Fibroblast of skin of scalp (primary cell): Measurements from ENCODE around the gene ALDOC.
"Not testable (repeated sequence)": the region's sequence is repeated elsewhere in the genome, so short reads cannot be mapped to it uniquely, and the experiment has no call there.

Experiments
- DNase-seq: peaks from one replicate; pipeline ENCODE4 v3.0.0-alpha.2; 2013

The ALDOC gene

DNA sequence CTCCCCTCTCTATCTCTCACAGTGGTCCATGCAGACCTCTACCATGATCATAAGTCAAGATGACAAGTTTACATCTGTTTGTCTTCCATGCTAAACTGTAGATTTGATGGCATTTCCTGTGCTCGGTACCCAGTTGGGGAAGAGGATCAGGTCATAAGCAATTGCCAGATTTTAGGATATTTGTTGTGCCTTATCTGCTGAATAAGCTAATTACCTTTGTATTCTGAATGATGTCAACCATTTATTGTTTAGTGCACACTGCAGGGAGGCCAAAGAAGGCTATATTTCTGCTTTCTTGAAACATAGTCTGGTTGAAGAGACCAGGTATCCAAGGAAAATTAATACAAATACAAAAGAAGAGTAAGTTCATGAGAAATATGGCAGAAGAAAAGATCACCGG, 5.8 kb upstream of the ALDOC start:
- no peak for DNase-seq

DNA sequence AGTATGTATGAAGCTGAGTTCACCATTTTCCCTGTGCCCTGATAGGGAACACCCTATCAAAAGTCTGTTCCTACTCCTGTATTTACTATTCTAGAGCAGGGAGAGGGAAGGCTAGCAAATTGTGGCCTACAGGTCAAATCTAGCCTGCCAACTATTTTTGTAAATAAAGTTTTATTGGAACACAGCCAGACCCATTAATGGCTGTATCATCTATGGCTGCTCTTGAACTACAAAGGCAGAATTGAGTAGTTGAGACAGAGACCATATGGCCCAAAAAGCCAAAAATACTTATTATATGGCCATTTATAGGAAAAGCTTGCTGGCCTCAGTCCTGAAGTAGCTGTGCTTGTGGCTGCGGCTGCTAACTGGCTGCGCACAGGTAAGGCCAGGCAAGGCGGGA, 4.3 kb upstream of the ALDOC start:
- no peak for DNase-seq

DNA sequence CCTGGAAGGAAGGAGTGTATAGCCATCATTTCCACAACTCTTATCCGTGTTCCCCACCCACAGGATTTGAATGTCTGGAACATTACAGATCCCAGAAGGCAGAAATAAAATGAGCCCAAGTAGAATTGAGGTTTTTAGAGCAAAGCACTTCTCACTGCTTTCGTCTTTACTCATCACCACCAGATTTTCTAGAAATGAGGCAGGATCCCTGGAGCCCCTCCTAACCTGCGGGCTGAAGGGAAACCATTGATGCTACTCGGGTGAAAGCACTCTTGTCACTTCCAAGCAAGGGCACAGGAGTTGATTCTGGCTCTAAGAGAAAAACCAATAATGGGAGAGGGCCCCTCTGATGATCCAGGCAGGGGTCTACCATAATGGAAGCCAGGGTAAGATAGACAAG, 2.8 kb upstream of the ALDOC start:
- no peak for DNase-seq

DNA sequence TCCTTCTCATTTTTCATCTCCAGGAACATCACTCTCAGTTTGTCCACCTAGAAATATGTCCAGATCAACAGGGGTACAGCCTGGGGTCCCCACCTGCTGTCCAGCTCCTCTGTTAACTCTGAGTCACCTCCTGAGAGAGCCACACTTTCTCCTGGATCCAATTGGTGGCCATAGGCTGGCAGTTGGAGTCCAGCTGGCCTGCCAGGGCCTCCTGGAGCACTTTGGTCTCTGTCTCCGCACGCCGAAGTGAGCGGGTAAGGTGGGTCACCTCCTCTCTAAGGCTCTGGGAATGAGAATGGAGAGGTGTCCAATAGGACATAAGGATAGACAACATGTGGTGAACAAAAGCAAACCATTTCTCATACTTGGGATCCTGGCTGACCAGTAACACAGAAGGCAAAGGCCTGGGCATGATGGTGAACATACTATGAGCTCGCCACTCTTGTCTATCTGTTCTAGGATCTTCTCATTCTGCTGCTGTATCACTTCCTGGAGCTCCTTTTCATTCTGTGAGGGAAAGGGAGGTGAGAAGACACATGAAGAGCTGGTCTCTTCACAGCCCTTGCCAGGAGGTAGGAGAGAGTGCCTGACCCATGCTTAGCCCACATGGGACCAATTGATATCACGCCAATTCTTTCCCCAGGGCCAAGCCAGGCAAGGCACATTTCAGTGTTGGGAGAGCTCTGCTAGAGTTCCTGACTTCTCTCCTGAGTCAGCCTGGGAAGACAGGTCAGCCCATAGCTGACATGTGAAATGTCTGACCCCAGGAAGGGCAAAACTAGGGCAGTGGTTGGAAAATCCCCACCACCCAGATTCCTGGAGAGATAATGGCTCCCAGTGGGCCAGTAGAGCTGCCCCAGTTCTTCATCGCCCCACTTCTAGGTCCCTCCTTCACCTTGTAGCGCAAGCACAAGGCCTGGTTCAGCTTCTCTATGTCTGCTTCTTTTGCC, 1.8 kb upstream of the ALDOC start:
- no peak for DNase-seq

DNA sequence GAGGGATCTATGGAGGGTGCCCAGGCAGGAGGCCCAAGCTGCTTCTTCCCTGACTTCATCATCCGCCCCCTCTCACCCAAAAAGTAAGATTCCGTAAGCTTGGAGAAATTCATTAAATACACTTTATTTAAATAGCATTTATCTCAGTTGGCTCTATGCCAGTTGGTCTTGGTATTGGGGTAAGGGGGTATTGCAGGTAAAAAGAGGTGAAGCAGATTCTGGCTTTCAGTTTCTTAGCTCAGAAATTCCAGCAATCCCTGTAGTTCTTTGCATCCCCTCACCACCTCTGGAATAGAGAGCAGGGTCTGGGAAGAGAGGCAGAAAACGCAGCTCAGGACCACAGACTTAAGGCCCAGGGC, 750 bp upstream of the ALDOC start:
- DNase-seq, result no peak

DNA sequence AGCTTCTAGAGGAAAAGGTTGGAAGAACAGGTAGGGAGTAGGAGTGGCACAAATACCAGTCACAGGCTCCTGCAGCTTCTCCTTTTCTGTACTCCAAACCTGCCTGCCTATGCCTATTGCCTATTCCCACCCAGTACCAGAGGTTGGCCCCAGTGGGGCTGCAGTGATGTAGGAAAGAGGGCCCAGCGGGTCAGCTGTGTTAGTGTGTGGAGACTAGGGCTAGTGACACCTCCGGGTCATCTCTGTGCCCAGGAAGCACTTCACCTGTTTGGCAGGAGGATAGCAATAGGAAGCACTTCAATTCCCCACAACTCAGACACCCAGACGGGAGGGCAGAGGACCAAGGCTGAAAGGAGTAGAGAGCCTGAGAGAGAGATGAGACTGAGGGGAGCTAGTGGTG, 679 bp downstream of the ALDOC start:
- DNase-seq, result not testable (repeated sequence)

DNA sequence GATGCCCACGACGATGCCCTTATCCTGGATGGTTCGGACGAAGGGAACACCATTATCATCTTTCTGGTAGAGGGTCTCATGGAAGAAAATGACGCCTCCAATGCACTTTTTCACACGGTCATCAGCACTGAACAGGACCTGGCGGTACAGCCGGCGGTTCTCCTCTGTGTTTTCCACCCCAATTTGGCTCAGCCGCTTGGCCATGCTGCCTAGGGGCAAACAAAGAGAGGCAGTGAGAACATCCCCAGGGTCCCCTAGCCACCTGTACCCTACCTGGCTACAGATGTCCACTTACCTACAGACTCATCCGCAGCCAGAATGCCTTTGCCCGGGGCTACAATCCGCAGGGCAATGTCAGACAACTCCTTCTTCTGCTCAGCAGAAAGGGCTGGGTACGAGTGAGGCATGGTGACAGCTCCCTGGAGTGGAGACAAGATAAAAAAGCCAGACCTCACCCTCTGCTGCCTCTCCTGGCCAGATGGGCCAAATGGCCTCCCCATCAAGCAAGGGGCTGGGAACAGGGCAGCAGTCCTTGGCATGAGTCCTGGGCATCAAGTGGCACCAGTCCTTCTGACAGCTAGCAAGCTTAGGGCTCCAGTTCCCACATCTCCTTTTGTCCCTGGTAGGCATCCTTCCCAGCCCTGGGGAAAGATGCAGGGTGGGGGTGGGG, 1.4 kb downstream of the ALDOC start:
- DNase-seq, result no peak

DNA sequence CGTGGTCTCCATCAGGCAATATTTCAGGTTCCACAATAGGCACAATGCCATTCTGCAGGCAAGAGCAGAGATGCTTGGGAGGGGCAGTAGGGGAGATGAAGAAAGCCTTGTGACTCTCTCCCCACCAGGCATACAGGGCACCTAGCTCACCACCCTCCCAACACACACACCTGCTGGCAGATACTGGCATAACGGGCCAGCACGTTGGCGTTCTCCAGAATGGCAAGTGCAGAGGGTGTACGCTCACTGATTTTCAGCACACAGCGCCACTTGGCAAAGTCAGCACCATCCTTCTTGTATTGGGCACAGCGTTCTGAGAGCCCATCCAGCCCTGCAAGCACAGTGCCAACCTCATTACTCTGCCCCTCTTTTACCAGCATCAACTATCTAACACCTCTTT, 2.2 kb downstream of the ALDOC start:
- DNase-seq, result no peak

DNA sequence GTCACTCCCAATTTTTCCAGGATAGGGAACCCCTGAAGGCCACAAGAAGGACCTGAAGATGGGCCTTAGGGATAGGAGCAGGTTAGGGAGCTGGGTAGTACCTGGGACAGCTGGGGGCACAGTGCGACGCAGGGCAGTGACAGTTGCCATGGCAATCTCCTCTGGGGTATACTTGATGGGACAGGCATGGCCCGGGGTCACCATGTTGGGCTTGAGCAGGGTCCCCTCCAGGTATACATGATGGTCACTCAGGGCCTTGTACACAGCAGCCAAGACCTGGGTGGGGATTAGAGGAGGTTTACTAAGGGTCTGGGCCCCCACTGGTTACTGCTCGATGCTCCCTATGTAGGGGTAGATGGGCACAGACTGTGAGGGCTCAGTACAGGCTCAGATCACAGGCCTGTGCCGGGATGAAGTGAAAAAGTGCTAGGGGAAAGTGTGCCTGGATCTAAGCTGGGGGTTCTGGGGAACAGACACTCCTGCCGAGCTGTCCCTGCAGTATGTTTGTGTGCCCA, 2.7 kb downstream of the ALDOC start:
- no peak for DNase-seq

DNA sequence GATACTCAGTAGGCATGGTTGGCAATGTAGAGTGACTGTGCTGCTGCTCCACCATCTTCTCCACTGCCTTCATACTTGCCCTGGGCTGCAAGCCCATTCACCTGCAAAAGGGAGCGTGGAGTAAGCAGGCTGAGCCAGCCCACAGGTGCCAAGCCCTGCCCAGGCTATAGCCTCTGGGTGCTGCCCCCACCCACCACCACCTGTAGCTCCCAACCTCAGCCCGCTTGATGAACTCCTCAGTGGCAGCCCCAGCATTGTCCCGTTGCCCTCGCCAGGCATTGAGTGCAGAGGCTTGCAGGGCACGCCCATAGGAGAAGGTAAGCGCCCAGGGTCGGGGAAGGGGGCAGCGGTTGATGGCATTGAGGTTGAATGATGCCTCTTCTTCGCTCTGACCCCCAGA, 3.2 kb downstream of the ALDOC start:
- DNase-seq, result no peak

DNA sequence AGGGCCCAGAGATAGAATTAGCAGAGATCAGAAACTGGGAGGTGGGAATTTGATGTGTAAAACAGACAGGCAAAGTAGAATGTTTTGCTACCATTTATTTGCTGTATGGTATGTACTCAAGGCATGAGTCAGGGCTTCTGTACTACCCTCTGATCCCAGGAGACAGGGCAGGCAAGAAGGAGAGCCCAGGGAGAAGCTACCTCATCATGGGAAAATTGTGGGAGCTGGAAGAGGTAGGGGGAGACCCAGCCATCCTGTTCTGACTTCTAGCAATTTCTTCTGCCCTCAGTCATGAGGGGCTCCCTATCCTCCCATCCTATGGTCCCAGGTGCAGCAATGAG, 3.7 kb downstream of the ALDOC start:
- DNase-seq, result peak; percentile 35

DNA sequence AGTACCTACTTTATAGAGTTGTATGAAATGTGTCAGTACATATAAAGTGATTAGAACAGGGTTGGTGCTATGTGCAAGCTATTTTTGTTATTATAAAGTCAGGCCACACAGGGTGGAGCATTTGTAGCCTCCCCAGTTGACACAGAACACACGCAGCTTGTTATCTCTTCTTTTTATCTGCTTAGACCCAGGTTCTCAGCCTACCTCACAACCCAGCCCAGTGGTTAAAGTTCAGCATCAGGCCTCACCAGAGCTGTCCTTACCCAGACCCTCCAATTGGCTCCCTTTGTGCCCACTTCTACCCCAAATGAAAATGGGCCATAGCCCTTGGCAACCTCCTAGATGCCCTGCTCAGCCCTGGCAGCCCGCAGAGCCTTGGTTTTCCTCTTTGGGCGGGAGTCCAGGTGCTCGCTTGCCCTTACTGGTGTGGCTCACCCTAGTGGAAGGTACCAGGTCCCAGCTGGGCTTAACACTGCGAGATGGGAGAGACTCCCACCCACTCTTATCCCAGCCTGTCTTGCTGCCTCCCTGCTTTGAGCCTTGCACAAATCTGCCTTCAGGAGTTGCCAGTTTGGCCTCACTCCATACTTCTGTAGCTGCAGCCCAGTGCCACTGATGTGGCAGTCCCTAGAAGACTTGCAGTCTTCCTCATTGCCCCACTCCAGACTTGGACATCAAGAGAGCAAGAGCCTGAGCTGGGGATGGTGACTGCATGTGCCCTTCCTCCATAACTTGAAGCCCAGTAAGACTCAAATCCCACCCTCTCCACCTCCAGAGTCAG, 4.2 kb downstream of the ALDOC start:
- DNase-seq, result no peak

DNA sequence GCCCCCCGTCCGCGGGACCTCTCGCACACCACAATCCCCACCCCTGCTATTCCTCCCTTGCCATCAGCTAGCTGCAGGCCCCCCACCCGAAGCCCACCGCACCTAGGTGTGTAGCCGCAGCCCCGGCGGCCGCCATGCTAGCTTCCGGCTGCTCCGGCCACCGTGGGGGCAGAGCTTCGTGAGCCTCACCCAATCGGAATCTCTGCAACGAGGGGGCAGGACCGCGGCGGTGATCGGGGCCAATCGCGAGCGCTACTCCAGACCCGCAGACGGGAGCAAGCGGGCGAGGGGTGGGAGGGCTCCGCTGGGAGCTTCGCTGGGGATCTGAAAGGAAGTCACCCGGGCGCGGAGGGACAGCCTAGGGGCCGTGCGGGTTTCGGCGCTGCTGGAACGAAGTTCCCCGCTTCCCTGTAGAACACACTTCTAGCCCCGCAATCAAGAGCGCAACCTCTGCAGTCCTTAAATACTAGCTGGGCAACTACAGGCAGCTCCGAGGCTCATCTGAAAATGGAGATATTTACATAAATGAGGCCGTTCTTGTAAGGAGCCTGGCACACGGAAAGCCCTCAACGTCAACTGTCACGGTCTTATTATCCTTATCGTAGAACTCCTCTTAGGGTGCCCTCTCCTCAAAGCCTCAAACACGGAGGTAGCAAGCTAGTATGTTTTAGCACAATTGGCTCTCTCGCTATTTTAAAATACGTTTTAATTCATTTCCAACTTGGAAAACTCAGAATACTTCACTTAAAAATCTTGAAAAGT, 5.2 kb downstream of the ALDOC start, which contains the start of gene PIGS:
PIGS (minus strand) TSS at position 164 of the 762 bp plus-strand sequence; CDS start at position 136, 28 bp downstream.
- peak; percentile 91 for DNase-seq

DNA sequence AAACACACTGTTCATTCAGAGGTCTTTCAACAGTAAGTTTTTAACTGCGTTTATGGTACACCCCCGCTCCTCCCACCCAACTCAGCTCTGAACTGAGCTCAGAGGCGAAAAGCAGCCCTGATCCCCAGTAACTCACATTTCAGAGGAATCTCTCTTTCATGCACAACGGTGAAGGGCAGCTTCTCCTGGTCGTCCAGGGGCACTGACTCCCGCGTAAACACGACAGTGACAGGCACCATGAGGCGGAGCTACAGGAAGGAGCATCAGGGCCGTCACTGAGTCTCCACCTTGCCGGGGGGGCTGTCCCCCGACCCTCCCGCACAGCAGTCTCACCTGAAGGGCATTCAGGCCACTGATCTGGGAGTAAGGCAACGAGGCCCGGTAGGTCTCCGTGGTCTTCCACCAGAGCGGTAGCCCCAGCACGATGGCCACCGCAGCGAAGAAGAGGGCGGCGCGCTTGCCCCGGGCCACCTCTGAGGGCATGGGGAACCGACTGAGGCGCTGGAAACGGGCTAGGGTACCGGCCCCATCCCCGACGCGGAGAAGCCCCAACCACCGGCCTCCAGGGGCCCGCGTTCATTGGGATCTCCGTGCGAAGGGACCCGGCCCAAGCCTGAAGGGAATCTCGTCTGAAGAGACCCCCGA, 5.9 kb downstream of the ALDOC start:
- no peak for DNase-seq

DNA sequence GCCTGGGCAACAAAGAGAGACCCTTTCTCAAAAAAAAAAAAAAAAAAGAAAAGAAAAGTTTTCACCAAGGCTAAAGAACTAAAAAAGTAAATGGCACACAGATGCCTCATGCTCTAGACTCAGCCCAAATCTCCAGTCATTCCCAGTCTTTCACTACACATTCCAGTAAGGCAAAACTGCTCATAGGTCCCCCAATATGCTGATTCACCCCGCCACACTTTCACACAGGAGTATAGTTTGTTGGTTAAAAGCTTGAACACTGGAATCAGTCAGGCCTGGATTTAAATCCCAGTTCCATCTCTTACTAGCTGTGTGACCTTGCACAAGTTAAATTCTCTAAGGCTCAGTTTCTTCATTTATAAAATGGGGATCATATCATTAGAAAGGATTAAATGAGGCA, 7.2 kb downstream of the ALDOC start:
- DNase-seq, result no peak

DNA sequence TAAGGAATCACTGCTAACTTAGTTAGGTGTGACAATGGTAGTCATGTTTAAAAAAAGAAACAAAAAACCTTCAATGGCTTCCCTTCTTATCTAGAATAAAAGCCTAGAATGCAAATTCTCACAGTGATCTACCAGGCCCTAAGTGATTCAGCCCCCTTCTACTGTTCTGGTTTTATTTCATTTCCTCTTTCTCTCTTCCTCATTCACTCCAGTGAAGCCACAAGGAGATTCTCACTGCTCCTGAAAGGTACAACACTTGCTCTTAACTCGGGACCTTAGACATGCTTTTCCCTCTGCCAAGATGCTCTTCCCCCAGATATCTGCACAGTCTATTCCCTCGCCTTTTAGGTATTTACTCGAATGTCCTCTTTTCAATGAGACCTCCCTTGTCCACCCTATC, 9.1 kb downstream of the ALDOC start:
- DNase-seq, result no peak

DNA sequence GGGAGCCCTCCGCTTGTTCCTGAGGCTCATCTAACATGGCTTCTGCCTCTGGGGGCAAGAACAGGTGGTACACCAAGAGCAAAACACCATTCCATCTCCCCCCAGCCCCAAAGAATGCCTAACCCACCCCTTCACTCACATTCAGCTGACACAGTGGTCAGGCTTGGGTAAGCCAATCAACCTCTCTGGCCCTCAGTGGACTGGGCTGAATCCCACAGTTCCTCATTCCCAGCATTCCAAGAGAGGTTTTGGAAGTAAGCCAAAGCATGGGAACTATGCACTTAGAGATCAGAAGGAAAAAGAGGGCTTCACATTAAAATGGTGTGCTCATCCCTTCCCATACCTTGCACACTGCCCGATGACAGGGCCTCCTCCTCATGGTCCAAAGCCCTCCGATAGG, 13.2 kb downstream of the ALDOC start:
- peak; percentile 82 for DNase-seq

DNA sequence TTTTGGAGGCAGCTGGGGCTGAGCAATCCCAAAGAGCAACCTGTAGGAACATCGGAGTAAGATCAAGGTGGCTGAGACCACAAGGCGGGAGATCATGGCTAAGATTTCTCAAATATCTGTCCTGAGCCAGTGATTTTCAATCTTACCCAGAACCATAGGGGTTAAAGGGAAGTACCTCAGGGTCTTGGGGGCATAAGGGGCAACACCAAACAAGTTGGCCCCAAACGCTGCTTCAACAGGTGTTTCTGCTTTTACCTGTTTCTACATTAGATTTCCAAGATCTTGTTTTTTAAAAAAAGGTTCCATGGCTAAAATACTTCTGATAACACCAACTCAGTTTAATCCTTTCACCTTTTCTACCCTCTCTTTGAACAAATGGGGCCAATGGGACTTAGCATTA, 21.7 kb downstream of the ALDOC start:
- DNase-seq, result no peak

DNA sequence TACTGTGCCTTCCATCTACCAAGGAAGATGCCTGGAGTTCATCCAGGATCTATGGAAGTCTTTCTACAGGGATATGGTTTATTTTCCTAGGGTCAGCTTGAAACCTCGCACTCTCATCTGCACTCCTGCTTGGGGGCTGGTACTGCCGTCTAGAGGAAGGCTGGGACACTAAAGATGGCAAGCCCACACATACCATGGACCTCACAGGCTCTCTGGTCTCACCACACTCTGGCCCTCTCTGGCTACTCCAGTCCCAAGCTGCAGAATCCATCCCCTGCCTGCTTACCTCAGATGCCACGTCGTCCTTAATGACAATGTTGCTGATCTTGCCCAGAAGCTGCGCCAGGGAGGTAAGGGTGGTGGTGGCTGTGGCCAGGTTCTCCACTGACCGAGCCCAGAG, 22.1 kb downstream of the ALDOC start:
- DNase-seq, result no peak

DNA sequence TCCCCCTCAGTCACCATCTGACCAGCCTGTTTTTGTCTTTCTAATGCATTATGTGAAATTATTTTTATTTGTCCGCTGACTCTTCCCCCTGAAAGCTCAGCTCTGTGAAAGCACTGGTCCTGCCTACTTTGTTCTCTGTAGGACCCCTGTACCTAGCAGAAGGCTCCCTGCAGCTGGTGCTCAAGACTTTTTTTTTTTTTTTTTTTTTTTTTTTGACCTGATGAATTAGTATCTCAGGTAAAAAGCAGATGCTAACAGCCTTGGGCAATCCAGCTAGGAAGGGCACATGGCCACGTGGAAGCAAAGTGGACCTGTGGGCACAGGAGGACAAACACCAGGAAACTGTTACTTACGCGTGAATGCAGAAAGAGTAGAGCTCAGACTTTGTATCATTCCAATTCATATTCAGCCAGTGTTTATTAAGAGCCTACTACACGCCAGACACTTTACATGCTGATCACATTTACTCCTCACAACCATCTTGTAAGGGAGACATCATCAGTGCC, 23.6 kb downstream of the ALDOC start:
- no peak for DNase-seq

DNA sequence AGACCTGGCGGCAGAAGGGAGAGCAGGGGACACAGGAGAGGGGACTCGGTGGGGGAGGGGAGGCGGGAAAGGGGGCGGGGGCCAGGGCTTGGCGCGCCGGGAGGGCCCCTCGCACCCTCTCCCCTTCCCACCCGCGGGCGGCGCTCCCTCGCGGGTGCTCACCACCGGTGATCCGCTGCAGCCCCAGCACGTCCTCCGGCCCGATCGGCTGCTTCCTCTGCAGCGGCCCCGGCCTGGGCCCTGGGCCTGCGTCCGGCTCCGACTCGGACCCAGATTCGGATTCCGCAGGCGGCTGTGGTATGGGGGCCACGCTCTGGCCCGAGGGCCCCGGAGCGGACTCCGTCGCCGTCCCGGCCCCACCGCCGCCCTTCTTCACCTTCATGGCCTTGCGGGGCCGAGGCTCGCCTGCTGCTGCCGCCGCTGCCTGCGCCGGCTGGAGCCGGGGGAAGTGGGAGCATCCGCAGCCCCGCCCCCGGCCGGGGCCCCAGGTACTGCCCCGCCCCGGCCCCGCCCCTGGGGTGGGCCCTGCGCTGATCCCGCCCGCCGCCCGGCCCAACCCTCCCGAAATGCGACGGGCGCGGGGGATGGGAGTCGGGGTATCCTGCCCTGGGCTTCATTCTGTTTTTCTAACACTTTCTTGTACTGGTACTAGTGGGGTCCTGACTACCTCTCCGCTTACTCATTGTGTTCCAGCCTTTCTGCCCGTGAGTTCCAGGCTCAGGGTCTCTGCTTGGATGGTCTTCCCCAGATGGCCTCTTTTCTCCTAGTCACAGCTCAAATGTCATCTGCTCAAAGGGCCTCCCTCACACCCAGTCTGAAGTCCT, 24.3 kb downstream of the ALDOC start, which contains the start of gene UNC119:
UNC119 (minus strand) TSS at position 449 of the 824 bp plus-strand sequence; CDS start at position 382, 67 bp downstream.
- peak; percentile 75 for DNase-seq
